Nephron (organoid): ENCODE data around the gene CTNND2.

Experiments used
- H3K27ac Mint-ChIP-seq, 3 experiments: 2 replicates each; pipeline ENCODE4 v1.8.0; 2020; ENCODE audit warnings: mixed read lengths in 3 of 3, mild to moderate bottlenecking in 2 of 3, moderate library complexity in 1 of 3
- H3K27me3 Mint-ChIP-seq: 2 replicates; pipeline ENCODE4 v1.8.0; 2021; ENCODE audit warnings: low read depth, mild to moderate bottlenecking, moderate library complexity, mixed read lengths
- H3K36me3 Mint-ChIP-seq: 2 replicates; pipeline ENCODE4 v1.8.0; 2020; ENCODE audit warnings: low read depth, mixed read lengths
- H3K4me1 Mint-ChIP-seq: 2 replicates; pipeline ENCODE4 v1.8.0; 2020; ENCODE audit warnings: mixed read lengths
- H3K4me3 Mint-ChIP-seq, 3 experiments: 2 replicates each; pipeline ENCODE4 v1.8.0; 2020; ENCODE audit warnings: mild to moderate bottlenecking in 3 of 3, mixed read lengths in 3 of 3, moderate library complexity in 2 of 3
- H3K9me3 Mint-ChIP-seq: 2 replicates; pipeline ENCODE4 v1.8.0; 2020; ENCODE audit warnings: mixed read lengths
- TF ChIP-seq, protein P1 (sequence below), 3 experiments: fragments of 200-600 bp; sonication (generic); IDR thresholded peaks; one replicate each; pipeline ENCODE4 v1.5.0; 2021; ENCODE audit warnings: antibody characterized with exemption in 3 of 3; ENCODE audit not compliant: unreplicated experiment in 3 of 3

Gene CTNND2

DNA sequence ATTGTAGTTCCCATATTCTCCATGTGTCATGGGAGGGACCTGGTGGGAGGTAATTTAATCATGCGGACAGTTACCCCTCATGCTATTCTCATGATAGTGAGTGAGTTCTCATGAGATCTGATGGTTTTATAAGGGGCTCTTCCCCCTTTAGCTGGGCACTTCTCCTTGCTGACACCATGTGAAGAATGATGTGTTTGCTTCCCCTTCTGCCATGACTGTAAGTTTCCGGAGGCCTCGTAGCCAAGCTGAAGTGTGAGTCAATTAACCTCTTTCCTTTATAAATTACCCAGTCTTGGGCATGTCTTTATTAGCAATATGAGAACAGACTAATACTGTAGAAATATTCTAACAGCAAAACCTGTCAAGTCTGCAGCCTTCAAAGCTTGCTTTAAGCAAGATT is 293.2 kb downstream of the CTNND2 start:
- Mint-ChIP-seq H3K27ac (no peak overlapping the region), H3K27me3 (no peaks in the 10 kb centered on the region), H3K4me3 (no peak overlapping the region), H3K4me1 (no peaks in the 10 kb centered on the region), H3K36me3 (no peaks in the 10 kb centered on the region), H3K9me3 (no peaks in the 10 kb centered on the region)
- TF ChIP-seq, protein P1, sequence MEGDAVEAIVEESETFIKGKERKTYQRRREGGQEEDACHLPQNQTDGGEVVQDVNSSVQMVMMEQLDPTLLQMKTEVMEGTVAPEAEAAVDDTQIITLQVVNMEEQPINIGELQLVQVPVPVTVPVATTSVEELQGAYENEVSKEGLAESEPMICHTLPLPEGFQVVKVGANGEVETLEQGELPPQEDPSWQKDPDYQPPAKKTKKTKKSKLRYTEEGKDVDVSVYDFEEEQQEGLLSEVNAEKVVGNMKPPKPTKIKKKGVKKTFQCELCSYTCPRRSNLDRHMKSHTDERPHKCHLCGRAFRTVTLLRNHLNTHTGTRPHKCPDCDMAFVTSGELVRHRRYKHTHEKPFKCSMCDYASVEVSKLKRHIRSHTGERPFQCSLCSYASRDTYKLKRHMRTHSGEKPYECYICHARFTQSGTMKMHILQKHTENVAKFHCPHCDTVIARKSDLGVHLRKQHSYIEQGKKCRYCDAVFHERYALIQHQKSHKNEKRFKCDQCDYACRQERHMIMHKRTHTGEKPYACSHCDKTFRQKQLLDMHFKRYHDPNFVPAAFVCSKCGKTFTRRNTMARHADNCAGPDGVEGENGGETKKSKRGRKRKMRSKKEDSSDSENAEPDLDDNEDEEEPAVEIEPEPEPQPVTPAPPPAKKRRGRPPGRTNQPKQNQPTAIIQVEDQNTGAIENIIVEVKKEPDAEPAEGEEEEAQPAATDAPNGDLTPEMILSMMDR (IDR thresholded peaks at IDR 0.05; ENCODE audit: unreplicated experiment in 3 of 3): no peak

DNA sequence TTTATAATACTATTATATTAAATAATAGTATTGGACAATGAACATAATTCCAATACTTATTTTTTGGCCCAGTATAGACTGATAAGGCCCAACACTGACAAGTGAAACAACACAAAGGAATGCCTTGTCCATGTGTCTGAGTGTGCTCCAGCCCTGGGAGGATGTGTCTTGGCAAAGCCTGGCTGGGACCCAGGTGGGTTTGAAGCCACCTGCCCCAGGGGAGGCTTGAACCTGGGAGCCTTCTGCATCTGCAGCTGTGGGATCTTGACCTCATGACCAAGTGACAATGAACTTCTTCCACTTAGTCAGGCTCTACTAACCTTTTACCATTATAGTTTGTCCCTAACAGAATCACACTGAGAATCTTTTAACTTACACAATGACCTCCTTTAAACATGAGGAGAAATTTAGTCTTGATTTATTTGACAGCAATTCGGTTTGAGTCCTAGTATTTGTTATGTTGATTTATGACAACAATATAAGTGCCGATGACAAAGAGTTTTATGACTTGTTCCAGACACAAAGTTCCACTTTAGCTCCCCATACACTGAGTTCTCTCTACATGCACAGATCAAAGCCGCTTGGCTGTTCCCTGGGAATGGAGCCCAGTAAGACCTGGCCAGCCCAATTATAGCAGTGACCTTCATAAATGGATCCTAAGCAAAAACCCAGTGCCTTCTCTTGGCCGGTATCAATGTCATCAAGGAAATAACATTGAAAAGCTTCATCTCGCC is 294.5 kb downstream of the CTNND2 start:
- Mint-ChIP-seq H3K4me1 (no peaks in the 10 kb centered on the region), H3K27ac (peak overlapping the region in 1 of 3 experiments; percentile 10), H3K36me3 (no peaks in the 10 kb centered on the region), H3K9me3 (no peaks in the 10 kb centered on the region), H3K27me3 (no peaks in the 10 kb centered on the region), H3K4me3 (no peak overlapping the region)
- TF ChIP-seq, protein P1 (IDR thresholded peaks at IDR 0.05; ENCODE audit: unreplicated experiment in 3 of 3): no peak

DNA sequence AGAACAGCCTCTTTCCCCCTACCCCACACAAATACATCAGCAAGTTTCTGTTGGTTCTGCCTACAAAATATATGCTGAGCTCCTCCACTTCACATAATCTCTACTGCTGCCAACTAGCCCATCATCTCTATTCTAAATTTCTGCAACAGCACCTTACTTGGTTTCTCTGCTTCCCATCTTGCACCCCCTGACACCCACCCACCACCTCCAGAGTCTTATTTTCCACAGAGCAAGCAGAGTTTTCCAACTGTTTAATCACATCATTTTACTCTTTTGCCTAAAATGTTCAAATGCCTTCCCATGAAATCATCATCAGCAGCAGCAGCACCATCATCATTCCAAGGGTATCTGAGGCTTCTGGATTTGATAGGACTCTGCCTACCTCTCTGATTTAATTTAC is 295.7 kb downstream of the CTNND2 start:
- Mint-ChIP-seq H3K4me3 (no peak overlapping the region), H3K27ac (no peak overlapping the region), H3K4me1 (no peaks in the 10 kb centered on the region), H3K27me3 (no peaks in the 10 kb centered on the region), H3K36me3 (no peaks in the 10 kb centered on the region), H3K9me3 (no peaks in the 10 kb centered on the region)
- TF ChIP-seq, protein P1 (IDR thresholded peaks at IDR 0.05; ENCODE audit: unreplicated experiment in 3 of 3): no peak

DNA sequence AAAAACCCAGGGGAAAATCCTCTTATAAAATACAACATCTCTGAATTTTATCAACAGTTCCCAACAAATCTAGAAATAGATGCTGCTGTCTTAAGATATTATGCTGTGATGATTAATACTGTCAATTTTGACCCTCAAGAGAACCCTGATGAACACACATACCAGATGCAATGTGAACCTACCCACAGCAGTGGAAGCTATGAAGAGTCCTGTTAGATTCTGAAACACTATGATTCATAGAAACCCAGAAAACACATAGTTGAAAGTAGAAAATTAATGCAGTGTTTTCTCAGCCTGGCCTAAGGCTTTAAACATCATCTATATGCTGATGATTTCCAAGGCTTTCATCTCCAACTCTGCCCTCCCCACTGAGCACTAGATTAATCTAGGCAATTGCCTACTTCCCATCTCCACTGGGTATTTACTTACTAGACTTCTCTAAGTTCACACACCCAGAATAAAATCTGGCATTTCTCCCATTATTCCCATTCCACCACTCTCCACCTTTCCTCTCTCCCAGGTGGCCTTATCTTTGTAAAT is 296.2 kb downstream of the CTNND2 start:
- no peaks in the 10 kb centered on the region for H3K9me3 Mint-ChIP-seq
- no peaks in the 10 kb centered on the region for H3K36me3 Mint-ChIP-seq
- no peaks in the 10 kb centered on the region for H3K4me1 Mint-ChIP-seq
- TF ChIP-seq, protein P1 (IDR thresholded peaks at IDR 0.05; ENCODE audit: unreplicated experiment in 3 of 3): no peak
- no peak overlapping the region for H3K27ac Mint-ChIP-seq
- H3K4me3 Mint-ChIP-seq: no peak overlapping the region
- H3K27me3 Mint-ChIP-seq: no peaks in the 10 kb centered on the region

DNA sequence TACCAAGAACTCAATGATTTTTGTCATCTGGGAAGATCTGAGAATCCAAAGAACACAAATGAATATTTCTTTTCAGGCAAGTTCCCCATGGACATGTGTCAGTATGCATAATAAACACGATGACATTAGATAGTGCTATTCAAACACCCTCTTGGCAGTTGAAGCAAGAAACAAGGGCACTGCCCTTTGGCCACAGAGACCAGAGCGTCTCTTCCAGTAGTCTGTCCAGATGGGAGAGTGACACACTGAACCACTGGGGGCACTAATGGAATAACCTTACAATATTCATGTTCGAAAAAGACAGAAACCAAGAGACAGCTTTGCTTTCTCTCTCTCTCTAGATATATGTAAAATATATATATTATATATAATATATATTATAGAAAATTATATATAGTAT is 301.9 kb downstream of the CTNND2 start:
- H3K27me3 Mint-ChIP-seq: no peaks in the 10 kb centered on the region

More for the DNA sequence above, 301.9 kb downstream of the CTNND2 start:
- Mint-ChIP-seq H3K4me1 (no peaks in the 10 kb centered on the region), H3K36me3 (no peaks in the 10 kb centered on the region), H3K4me3 (no peak overlapping the region), H3K27ac (no peak overlapping the region), H3K9me3 (no peaks in the 10 kb centered on the region)
- TF ChIP-seq, protein P1 (IDR thresholded peaks at IDR 0.05; ENCODE audit: unreplicated experiment in 3 of 3): no peak
